Measurements from ENCODE around the gene CCDC24. TPM values are rescaled to one million over a fixed set of nuclear protein-coding genes. Genes with fewer than 3 reads are reported as not detected.

The CCDC24 gene
- total RNA-seq, 4 donors from 2014 or later = 3.1 to 10.6 (median 7.0) TPM; not detected in 1

DNA sequence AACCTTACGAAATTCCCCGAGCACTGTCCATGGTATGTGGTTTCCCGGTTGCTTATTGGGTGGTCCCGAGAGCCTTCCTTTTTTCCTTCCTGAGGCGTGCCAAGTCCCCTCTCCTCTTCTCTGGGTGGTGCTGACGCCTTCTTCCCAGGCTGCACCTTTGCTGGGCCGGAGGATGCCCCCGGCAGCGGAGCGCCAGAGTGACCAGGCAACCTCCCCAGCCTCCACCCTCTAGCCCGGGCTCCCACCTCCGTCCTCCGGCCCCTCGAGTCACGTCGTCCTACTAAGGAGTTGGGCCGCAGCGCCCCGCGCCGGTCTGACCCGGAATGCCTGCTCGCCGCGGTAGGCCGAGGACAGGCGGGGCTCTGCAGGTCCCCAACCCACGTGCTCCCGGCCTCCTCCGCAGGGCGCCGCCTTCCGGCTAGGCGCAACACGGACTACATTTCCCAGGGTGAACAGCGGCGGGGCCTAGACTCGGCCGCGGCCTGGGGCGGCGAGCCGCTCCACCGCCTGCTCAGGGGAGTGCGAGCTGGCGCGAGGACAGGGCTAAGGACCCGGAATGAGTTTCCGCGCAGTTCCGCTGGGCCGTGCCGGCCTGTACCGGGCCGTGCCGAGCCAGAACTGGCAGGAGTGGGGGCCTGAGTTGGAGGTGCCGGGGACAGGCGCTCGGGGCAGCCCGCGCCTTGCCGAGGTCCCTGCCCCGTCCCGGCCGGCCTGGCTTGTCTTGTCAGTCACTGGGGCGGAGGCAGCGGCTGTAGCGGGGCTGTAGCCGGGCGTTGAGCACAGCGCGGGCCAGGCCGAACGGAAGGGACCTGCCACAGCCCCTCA, 45.0 kb upstream of the CCDC24 start, which contains the start of gene IPO13:
IPO13 (plus strand) TSS at position 715 of the 825 bp plus-strand sequence. CDS start 651 bp downstream, outside the sequence.
- peak within 1 kb of the TSS; percentile 92 to 95 for H3K27ac ChIP-seq
- peaks cover 0 to 15% of the 10 kb centered on the region in 2 donors for H3K4me1 ChIP-seq
- TF ChIP-seq, protein P1, sequence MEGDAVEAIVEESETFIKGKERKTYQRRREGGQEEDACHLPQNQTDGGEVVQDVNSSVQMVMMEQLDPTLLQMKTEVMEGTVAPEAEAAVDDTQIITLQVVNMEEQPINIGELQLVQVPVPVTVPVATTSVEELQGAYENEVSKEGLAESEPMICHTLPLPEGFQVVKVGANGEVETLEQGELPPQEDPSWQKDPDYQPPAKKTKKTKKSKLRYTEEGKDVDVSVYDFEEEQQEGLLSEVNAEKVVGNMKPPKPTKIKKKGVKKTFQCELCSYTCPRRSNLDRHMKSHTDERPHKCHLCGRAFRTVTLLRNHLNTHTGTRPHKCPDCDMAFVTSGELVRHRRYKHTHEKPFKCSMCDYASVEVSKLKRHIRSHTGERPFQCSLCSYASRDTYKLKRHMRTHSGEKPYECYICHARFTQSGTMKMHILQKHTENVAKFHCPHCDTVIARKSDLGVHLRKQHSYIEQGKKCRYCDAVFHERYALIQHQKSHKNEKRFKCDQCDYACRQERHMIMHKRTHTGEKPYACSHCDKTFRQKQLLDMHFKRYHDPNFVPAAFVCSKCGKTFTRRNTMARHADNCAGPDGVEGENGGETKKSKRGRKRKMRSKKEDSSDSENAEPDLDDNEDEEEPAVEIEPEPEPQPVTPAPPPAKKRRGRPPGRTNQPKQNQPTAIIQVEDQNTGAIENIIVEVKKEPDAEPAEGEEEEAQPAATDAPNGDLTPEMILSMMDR (IDR thresholded peaks at IDR 0.05) = peak; percentile 74 to 84 (median 80)
- peak in 1 of 2 donors; percentile 53 for TF ChIP-seq POLR2A (IDR thresholded peaks at IDR 0.05)
- DNase-seq = peak; percentile 91 to 96
- no peaks in the 10 kb centered on the region for H3K9me3 ChIP-seq
- H3K27me3 ChIP-seq = no peaks in the 10 kb centered on the region
- H3K4me3 ChIP-seq = peak within 1 kb of the TSS; percentile 67 to 72
- no peaks in the 10 kb centered on the region for H3K36me3 ChIP-seq
- intact Hi-C loops (cut with DNase I; ENCODE audit: low total_unique reads) = no loop called here

DNA sequence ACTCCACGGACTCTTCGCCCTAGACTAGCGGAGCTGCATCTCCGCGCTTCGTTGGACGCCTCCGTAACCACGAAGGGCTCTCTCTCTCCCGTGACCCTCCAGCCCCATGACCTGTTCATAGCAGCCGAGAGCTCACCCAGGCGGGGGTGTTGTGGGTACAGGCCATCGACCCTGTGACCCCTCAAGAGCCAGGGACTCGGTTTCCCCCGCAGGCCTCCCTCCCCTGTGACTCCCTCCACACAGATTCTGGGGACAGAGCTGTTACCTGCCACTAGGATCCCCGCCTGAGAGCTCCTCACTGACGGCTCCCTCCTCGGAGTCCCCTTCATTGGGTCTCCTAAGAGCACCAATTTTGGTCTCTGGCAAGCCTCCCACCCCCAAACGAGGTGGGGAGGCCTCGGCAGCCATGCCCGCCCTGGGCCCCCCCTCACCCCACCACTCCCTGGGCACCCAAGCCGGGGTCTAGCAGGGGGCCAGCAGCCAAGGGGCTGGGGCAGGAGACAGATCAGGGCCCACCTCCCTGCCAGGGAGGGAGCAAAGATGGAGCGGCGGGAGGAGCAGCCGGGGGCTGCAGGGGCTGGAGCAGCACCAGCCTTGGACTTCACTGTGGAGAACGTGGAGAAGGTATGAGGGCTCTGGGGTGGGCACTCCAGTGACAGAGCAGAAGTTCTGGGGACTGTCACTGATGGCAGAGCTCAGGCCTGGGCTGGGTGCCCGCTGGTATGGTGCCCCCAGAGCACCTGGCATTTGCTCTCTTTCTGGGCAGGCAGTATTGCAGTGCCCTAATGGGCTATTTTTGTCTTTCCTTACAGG, 44.1 kb upstream of the CCDC24 start:
- DNase-seq = peak in 1 of 2 donors; percentile 43
- Histone ChIP-seq H3K36me3 (no peaks in the 10 kb centered on the region), H3K4me3 (peak overlapping the region; percentile 67 to 72), H3K9me3 (no peaks in the 10 kb centered on the region), H3K27ac (peak overlapping the region; percentile 92 to 95), H3K27me3 (no peaks in the 10 kb centered on the region), H3K4me1 (peaks cover 0 to 15% of the 10 kb centered on the region in 2 donors)
- intact Hi-C loops (cut with DNase I; ENCODE audit: low total_unique reads) = no loop called here
- no peak for TF ChIP-seq POLR2A (IDR thresholded peaks at IDR 0.05)
- TF ChIP-seq, protein P1 (IDR thresholded peaks at IDR 0.05) = no peak

DNA sequence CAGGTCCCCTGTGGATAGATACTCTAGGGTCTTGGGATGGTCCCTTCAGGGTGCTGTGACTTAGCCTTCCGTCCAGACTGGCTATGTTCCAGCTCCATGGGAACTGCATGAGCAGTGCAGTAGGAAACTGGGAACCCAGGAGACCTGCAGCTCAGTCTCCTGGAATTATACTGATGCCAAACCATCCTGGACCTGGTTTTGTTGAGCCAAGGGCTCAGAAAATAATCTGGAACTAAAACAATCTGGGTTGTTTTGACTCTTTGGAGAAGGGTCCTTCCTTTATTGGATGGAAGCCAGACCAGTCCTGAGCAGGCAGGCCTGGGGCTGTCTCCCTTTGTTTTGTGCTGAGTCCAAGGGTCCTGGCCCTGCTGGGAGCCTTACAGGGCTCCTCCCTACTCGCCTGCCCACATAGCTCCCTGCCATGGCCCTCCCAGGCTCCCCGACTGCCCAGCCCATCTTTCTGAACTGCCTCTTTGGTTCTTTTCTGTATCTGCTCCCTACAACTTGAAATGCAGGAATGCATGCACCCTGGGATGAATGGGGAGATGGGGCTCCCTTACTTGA, 43.4 kb upstream of the CCDC24 start:
- H3K4me1 ChIP-seq = peaks cover 0 to 15% of the 10 kb centered on the region in 2 donors
- no peak for DNase-seq
- intact Hi-C loops (cut with DNase I; ENCODE audit: low total_unique reads) = no loop called here
- peak overlapping the region; percentile 67 to 72 for H3K4me3 ChIP-seq
- no peak overlapping the region for H3K27ac ChIP-seq
- H3K27me3 ChIP-seq = no peaks in the 10 kb centered on the region
- no peaks in the 10 kb centered on the region for H3K9me3 ChIP-seq
- TF ChIP-seq POLR2A (IDR thresholded peaks at IDR 0.05) = no peak
- TF ChIP-seq, protein P1 (IDR thresholded peaks at IDR 0.05) = no peak
- no peaks in the 10 kb centered on the region for H3K36me3 ChIP-seq

DNA sequence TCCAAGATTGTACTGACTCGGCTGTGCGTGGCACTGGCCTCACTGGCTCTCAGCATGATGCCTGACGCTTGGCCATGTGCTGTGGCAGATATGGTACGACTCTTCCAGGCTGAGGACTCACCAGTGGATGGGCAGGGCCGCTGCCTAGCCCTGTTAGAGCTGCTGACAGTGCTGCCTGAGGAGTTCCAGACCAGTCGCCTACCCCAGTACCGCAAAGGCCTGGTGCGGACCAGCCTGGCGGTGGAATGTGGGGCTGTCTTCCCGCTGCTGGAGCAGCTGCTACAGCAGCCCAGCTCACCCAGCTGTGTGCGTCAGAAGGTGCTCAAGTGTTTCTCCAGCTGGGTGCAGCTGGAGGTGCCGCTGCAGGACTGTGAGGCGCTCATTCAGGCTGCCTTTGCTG, 41.7 kb upstream of the CCDC24 start:
- Histone ChIP-seq H3K4me3 (no peak overlapping the region), H3K27me3 (no peaks in the 10 kb centered on the region), H3K9me3 (no peaks in the 10 kb centered on the region), H3K27ac (no peak overlapping the region), H3K4me1 (peaks cover 0 to 15% of the 10 kb centered on the region in 2 donors), H3K36me3 (no peaks in the 10 kb centered on the region)
- no peak for DNase-seq
- TF ChIP-seq POLR2A (IDR thresholded peaks at IDR 0.05) = no peak
- TF ChIP-seq, protein P1 (IDR thresholded peaks at IDR 0.05) = no peak
- intact Hi-C loops (cut with DNase I; ENCODE audit: low total_unique reads) = no loop called here
